Measurements from ENCODE around the gene DNAH8. TPM values are rescaled to one million over a fixed set of nuclear protein-coding genes. Genes with fewer than 3 reads are reported as not detected.
"Not testable (repeated sequence)": the region's sequence is repeated elsewhere in the genome, so short reads cannot be mapped to it uniquely, and the experiment has no call there.

DNAH8 gene
- polyA plus RNA-seq, 3 donors, result 0.28 to 0.47 (median 0.39) TPM

GRCh38 chr6:38796006-38796405 lies 80.9 kb downstream of the DNAH8 start:
- DNase-seq (ENCODE audit: low read depth in 3 of 3, low spot score in 2 of 3), result no peak

DNA sequence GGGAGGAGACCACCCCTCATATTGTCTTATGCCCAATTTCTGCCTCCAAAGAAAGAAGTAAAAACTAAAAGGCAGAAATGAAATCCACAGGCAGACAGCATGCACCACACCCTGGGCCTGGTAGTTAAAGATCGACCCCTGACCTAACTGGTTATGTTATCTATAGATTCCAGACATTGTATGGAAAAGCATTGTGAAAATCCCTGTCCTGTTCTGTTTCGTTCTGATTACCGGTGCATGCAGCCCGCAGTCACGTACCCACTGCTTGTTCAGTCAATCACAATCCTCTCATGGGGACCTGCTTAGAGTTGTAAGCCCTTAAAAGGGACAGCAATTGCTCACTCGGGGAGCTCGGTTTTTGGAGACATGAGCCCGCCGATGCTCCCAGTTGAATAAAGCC lies 81.3 kb downstream of the DNAH8 start:
- not testable (repeated sequence) for DNase-seq (ENCODE audit: low read depth in 3 of 3, low spot score in 2 of 3)

GRCh38 chr6:38796850-38797249 lies 81.7 kb downstream of the DNAH8 start:
- no peak for DNase-seq (ENCODE audit: low read depth in 3 of 3, low spot score in 2 of 3)

- DNase-seq (ENCODE audit: low read depth in 3 of 3, low spot score in 2 of 3), result no peak
Measured at GRCh38 chr6:38797391-38797790, 82.3 kb downstream of the DNAH8 start.

DNA sequence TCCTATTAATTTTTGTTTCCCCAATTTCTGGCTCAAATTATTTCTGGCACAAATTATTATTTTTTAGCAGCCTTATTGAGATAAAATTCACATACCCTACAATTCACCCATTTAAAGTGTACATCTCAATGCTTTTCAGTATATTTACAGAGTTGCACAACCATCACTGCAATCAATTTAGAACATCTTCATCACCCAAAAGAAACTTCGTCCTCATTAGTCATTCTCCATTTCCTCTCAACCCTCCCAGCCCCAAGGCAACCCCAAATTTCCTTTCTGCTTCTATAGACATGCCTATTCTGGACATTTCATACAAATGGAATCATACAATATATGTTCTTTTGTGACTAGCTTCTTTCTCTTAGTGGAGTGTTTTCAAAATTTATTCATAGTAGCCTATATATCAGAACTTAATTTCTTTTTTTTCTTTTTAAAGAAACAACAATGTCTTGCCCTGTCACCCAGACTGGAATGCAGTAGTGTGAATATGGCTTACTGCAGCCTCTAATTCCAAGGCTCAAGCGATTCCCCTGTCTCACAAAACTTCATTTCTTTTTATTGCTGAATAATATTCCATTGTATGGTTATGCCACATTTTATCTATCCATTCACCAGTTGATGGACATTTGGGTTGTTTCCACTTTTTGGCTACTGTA lies 84.5 kb downstream of the DNAH8 start:
- no peak for DNase-seq (ENCODE audit: low read depth in 3 of 3, low spot score in 2 of 3)

- DNase-seq (ENCODE audit: low read depth in 3 of 3, low spot score in 2 of 3), result no peak
Measured at GRCh38 chr6:38801305-38801704, 86.2 kb downstream of the DNAH8 start.

DNA sequence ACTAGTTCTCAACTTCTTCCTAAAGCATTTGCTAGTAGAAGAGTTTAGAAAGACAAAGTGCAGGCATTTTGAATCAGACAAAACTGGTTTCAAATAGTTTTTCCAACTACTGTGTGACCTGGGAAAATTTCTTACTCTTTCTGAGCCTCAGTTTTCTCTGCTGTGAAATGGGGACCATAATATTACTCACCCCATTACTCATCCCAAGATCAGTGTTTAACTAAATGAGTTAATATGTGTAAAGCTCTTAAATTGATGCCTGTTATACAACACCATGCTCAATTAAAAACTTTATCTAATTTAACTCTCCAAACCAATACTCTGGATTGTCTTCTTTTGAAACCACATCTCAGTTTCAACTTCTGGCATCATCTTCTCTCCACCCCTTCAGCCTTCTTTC lies 87.4 kb downstream of the DNAH8 start:
- no peak for DNase-seq (ENCODE audit: low read depth in 3 of 3, low spot score in 2 of 3)

GRCh38 chr6:38803129-38803528 lies 88.0 kb downstream of the DNAH8 start:
- no peak for DNase-seq (ENCODE audit: low read depth in 3 of 3, low spot score in 2 of 3)

GRCh38 chr6:38804358-38804757 lies 89.2 kb downstream of the DNAH8 start:
- DNase-seq (ENCODE audit: low read depth in 3 of 3, low spot score in 2 of 3), result no peak

GRCh38 chr6:38805127-38805655 lies 90.1 kb downstream of the DNAH8 start:
- DNase-seq (ENCODE audit: low read depth in 3 of 3, low spot score in 2 of 3), result no peak

DNA sequence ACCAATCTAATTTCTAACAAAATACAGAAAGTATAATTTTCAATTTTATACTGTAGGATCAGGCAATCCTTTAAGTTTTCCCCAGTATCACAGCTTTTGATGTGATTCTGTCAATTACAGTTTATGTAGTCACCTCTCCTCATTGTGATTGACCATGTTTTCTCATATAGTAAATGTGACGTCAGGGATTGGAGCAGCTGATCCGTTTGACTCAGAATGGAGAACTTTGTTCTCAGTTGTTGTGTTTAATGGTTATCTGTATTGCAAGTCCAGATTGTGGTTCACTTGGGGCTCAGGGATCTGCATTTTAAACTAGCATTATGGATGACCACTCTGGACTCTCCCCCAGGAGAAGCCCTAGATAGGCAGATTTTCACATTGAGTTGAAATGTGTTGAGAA lies 90.6 kb downstream of the DNAH8 start:
- no peak for DNase-seq (ENCODE audit: low read depth in 3 of 3, low spot score in 2 of 3)

DNA sequence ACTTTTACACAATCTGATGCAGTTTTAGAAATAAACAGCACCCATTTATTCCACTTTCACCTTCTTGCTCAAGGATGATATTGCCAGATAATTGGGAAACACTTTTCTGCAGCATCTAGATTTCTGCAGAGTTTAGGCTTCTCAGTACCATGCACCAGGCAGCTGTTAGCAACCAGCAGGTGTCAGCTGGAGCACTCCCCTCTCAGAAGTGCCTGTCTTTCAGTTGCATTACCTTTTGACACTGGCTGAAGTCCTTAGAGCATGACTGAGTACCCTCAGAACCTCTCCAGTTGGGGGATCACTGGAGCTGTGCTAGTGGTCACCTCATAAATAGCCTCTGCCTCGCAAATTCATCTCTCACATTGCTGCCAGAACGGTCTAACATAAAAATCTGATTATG lies 91.2 kb downstream of the DNAH8 start:
- DNase-seq (ENCODE audit: low read depth in 3 of 3, low spot score in 2 of 3), result no peak

DNA sequence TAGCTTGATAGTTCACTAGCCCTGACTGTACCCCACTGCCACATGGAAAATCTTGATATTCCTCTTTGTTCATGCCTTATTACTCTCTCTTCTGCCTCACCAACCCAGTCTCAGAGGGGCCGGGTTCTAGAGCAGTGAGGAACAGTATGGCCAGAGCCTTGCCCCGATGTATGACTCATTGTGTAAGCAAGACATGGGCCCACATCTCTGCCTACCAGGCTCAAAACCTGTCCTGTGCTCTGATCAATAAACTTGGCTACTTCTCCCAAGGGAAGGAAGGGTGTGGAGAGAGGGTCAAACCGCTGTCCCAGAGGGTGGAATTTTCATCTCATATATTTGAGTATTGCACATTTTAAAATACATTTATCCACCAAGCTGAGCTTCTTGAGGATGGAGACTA lies 91.7 kb downstream of the DNAH8 start:
- DNase-seq (ENCODE audit: low read depth in 3 of 3, low spot score in 2 of 3), result no peak

- DNase-seq (ENCODE audit: low read depth in 3 of 3, low spot score in 2 of 3), result no peak
Measured at GRCh38 chr6:38808039-38808438, 92.9 kb downstream of the DNAH8 start.

DNA sequence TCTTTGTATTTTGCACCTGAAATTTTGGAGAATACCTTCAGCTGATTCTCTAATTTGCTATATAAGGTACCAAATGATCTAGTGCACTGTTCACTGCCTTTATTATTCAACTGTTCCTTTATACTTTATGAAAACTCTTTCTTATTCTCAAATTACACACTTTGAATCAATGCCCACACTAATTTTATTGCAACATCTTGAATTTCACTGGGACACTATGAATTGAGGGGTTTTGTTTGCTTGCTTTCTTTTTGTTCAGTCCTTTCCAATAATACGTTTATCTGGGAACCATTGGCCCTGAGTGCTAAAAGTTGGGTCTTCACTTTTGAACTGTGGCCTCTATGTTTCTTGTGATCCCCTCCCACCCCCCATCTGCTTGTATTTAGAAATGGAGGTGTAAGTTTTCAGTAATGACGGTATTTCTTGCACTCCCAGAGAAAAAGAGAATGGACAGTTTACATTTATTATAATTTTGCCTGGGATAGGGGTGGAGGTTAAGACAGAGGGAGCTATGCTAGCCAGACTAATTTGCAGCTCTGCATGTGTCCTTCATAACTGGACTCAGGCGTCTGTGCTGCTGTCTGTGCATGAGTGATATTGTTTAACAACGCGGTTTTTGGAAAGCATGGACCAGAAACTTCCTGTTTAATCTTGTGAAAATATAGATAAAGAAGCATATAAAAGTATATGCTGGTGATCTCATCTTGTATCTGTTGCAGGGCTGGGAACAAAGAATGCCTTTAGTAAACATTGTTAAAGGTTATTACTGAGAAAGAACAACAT lies 98.1 kb downstream of the DNAH8 start:
- no peak for DNase-seq (ENCODE audit: low read depth in 3 of 3, low spot score in 2 of 3)

- DNase-seq (ENCODE audit: low read depth in 3 of 3, low spot score in 2 of 3), result no peak
Measured at GRCh38 chr6:38814761-38815160, 99.7 kb downstream of the DNAH8 start.

DNA sequence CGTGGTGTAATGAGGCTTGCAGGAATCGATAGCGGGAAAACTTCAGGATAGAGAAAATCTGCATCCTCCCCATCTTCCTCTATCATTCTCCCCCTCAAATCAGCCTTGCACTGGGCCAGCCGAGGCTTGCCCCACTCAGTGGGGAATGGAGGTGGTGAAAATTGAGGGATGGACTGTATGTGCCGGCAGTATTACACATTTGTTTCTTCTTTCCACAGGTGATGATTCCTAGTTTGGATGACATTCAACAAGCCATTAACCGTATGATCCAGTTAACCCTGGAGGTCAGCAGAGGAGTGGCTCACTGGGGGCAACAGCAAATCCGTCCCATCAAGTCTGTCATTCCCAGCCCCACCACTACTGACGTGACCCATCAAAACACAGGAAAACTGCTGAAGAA lies 100.1 kb downstream of the DNAH8 start:
- no peak for DNase-seq (ENCODE audit: low read depth in 3 of 3, low spot score in 2 of 3)

GRCh38 chr6:38818691-38819090 lies 103.6 kb downstream of the DNAH8 start:
- no peak for DNase-seq (ENCODE audit: low read depth in 3 of 3, low spot score in 2 of 3)

- DNase-seq (ENCODE audit: low read depth in 3 of 3, low spot score in 2 of 3), result no peak
Measured at GRCh38 chr6:38822963-38823362, 107.9 kb downstream of the DNAH8 start.

- DNase-seq (ENCODE audit: low read depth in 3 of 3, low spot score in 2 of 3), result no peak
Measured at GRCh38 chr6:38824243-38824894, 109.3 kb downstream of the DNAH8 start.

DNA sequence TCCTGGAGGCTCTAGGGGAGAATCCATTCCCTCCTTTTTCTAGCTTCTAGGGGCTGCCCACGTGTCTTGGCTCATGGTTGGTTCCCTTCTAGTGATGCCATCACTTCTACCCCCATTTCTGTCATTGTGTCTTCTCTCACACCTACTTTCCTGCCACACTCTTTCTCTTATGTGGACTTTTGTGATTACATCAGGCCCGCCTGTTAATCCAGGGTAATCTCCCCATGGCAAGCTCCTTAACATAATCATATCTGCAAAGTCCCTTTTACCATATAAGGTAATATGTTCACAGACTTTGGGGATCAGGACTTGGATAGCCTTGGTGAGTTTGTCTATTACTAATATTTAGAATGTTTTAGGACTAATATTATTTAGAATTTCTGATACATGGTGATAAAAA lies 111.9 kb downstream of the DNAH8 start:
- DNase-seq (ENCODE audit: low read depth in 3 of 3, low spot score in 2 of 3), result no peak

- no peak for DNase-seq (ENCODE audit: low read depth in 3 of 3, low spot score in 2 of 3)
Measured at GRCh38 chr6:38831865-38832264, 116.8 kb downstream of the DNAH8 start.

Data from right renal cortex interstitium (tissue), 3 donors.